Central memory CD8-positive, alpha-beta T cell (primary cell): ENCODE results near the gene TNRC18.

Experiments
- ATAC-seq: fragments of 150-1000 bp; cut with Tn5 transposase; replicated peaks from 2 replicates; pipeline ENCODE4 v1.10.0; 2022; ENCODE audit warnings: mild to moderate bottlenecking, moderate FRiP score, moderate number of reproducible peaks; ENCODE audit not compliant: poor library complexity, severe bottlenecking; ENCODE audit errors: extremely low read depth
- DNase-seq, 2 donors: peaks; one replicate each; pipeline ENCODE4 v3.0.0; 2021; ENCODE audit warnings: low spot score in 2 of 2
- H3K27ac Mint-ChIP-seq: one replicate; pipeline ENCODE4 v1.8.0; 2022; ENCODE audit warnings: low read depth, mild to moderate bottlenecking, moderate library complexity, mixed read lengths
- H3K27me3 Mint-ChIP-seq: one replicate; pipeline ENCODE4 v1.8.0; 2022; ENCODE audit warnings: mixed read lengths
- H3K36me3 Mint-ChIP-seq: one replicate; pipeline ENCODE4 v1.8.0; 2022; ENCODE audit warnings: mild to moderate bottlenecking, moderate library complexity, mixed read lengths; ENCODE audit not compliant: insufficient read depth
- H3K4me1 Mint-ChIP-seq: one replicate; pipeline ENCODE4 v1.8.0; 2022; ENCODE audit warnings: mixed read lengths
- H3K4me3 Mint-ChIP-seq: one replicate; pipeline ENCODE4 v1.8.0; 2022; ENCODE audit warnings: mild to moderate bottlenecking, moderate library complexity, mixed read lengths
- H3K9me3 Mint-ChIP-seq: one replicate; pipeline ENCODE4 v1.8.0; 2022; ENCODE audit warnings: mixed read lengths

TNRC18 gene

GRCh38 chr7:5442757-5443305 lies 19.2 kb upstream of the TNRC18 start:
- H3K27me3 Mint-ChIP-seq = no peaks in the 10 kb centered on the region
- DNase-seq (no peak), ATAC-seq (no peak)
- peaks cover 1% of the 10 kb centered on the region for H3K36me3 Mint-ChIP-seq
- no peak overlapping the region for H3K4me3 Mint-ChIP-seq
- H3K27ac Mint-ChIP-seq = no peak overlapping the region
- H3K4me1 Mint-ChIP-seq = no peaks in the 10 kb centered on the region
- H3K9me3 Mint-ChIP-seq = no peaks in the 10 kb centered on the region

GRCh38 chr7:5441840-5442503 lies 18.3 kb upstream of the TNRC18 start:
- Mint-ChIP-seq H3K9me3 (no peaks in the 10 kb centered on the region), H3K4me3 (no peak overlapping the region), H3K36me3 (peaks cover 1% of the 10 kb centered on the region), H3K4me1 (no peaks in the 10 kb centered on the region), H3K27me3 (no peaks in the 10 kb centered on the region), H3K27ac (peak overlapping the region; percentile 44)
- ATAC-seq (no peak), DNase-seq (no peak)

- DNase-seq (no peak), ATAC-seq (no peak)
- H3K9me3 Mint-ChIP-seq = no peaks in the 10 kb centered on the region
- H3K27me3 Mint-ChIP-seq = peaks cover under 1% of the 10 kb centered on the region
- no peaks in the 10 kb centered on the region for H3K4me1 Mint-ChIP-seq
- no peak overlapping the region for H3K4me3 Mint-ChIP-seq
- H3K27ac Mint-ChIP-seq = no peak overlapping the region
- peaks cover 1% of the 10 kb centered on the region for H3K36me3 Mint-ChIP-seq
Measured at GRCh38 chr7:5439572-5440496, 16.2 kb upstream of the TNRC18 start.

GRCh38 chr7:5439209-5439571 lies 15.6 kb upstream of the TNRC18 start:
- no peak overlapping the region for H3K4me3 Mint-ChIP-seq
- H3K4me1 Mint-ChIP-seq = no peaks in the 10 kb centered on the region
- H3K9me3 Mint-ChIP-seq = no peaks in the 10 kb centered on the region
- DNase-seq (no peak), ATAC-seq (no peak)
- peaks cover 1% of the 10 kb centered on the region for H3K36me3 Mint-ChIP-seq
- H3K27ac Mint-ChIP-seq = no peak overlapping the region
- peaks cover 7% of the 10 kb centered on the region for H3K27me3 Mint-ChIP-seq

- no peak for DNase-seq
- Mint-ChIP-seq H3K27ac (no peak overlapping the region), H3K27me3 (peaks cover 19% of the 10 kb centered on the region)
Measured at GRCh38 chr7:5437987-5438386, 14.4 kb upstream of the TNRC18 start.

GRCh38 chr7:5437348-5437892 lies 13.8 kb upstream of the TNRC18 start:
- Mint-ChIP-seq H3K4me3 (no peak overlapping the region), H3K4me1 (no peaks in the 10 kb centered on the region), H3K27me3 (peaks cover 25% of the 10 kb centered on the region), H3K36me3 (no peaks in the 10 kb centered on the region), H3K9me3 (no peaks in the 10 kb centered on the region), H3K27ac (no peak overlapping the region)
- DNase-seq (no peak), ATAC-seq (no peak)

More at GRCh38 chr7:5437987-5438386, 14.4 kb upstream of the TNRC18 start:
- H3K4me3 Mint-ChIP-seq = no peak overlapping the region
- H3K9me3 Mint-ChIP-seq = no peaks in the 10 kb centered on the region
- no peaks in the 10 kb centered on the region for H3K4me1 Mint-ChIP-seq
- no peaks in the 10 kb centered on the region for H3K36me3 Mint-ChIP-seq
- no peak for ATAC-seq

- ATAC-seq (no peak), DNase-seq (no peak)
- Mint-ChIP-seq H3K27me3 (peaks cover 38% of the 10 kb centered on the region), H3K4me3 (no peak overlapping the region), H3K27ac (no peak overlapping the region), H3K4me1 (no peaks in the 10 kb centered on the region), H3K36me3 (no peaks in the 10 kb centered on the region), H3K9me3 (no peaks in the 10 kb centered on the region)
Measured at GRCh38 chr7:5436003-5436678, 12.5 kb upstream of the TNRC18 start.

GRCh38 chr7:5435291-5436002 lies 11.8 kb upstream of the TNRC18 start:
- peaks cover 44% of the 10 kb centered on the region for H3K27me3 Mint-ChIP-seq
- no peaks in the 10 kb centered on the region for H3K4me1 Mint-ChIP-seq
- no peaks in the 10 kb centered on the region for H3K36me3 Mint-ChIP-seq
- ATAC-seq (no peak), DNase-seq (no peak)
- H3K27ac Mint-ChIP-seq = no peak overlapping the region
- H3K4me3 Mint-ChIP-seq = no peak overlapping the region
- H3K9me3 Mint-ChIP-seq = no peaks in the 10 kb centered on the region

GRCh38 chr7:5433181-5433580 lies 9.5 kb upstream of the TNRC18 start:
- Mint-ChIP-seq H3K4me1 (peaks cover 6% of the 10 kb centered on the region), H3K9me3 (no peaks in the 10 kb centered on the region), H3K27me3 (peaks cover 59% of the 10 kb centered on the region), H3K36me3 (peaks cover 6% of the 10 kb centered on the region), H3K4me3 (no peak overlapping the region), H3K27ac (no peak overlapping the region)
- no peak for ATAC-seq
- no peak for DNase-seq

- Mint-ChIP-seq H3K4me3 (no peak overlapping the region), H3K27ac (no peak overlapping the region), H3K9me3 (no peaks in the 10 kb centered on the region), H3K36me3 (peaks cover 7% of the 10 kb centered on the region), H3K4me1 (peaks cover 6% of the 10 kb centered on the region), H3K27me3 (peaks cover 60% of the 10 kb centered on the region)
- ATAC-seq (no peak), DNase-seq (no peak)
Measured at GRCh38 chr7:5432691-5433090, 9.1 kb upstream of the TNRC18 start.

GRCh38 chr7:5431560-5432015 lies 8.0 kb upstream of the TNRC18 start:
- Mint-ChIP-seq H3K36me3 (peaks cover 13% of the 10 kb centered on the region), H3K4me1 (peaks cover 11% of the 10 kb centered on the region), H3K9me3 (no peaks in the 10 kb centered on the region), H3K27me3 (peaks cover 69% of the 10 kb centered on the region), H3K4me3 (no peak overlapping the region), H3K27ac (no peak overlapping the region)
- DNase-seq = no peak
- no peak for ATAC-seq

- DNase-seq = no peak
- Mint-ChIP-seq H3K4me3 (no peak overlapping the region), H3K9me3 (no peaks in the 10 kb centered on the region), H3K4me1 (peaks cover 11% of the 10 kb centered on the region), H3K27ac (no peak overlapping the region), H3K27me3 (peaks cover 76% of the 10 kb centered on the region), H3K36me3 (peaks cover 15% of the 10 kb centered on the region)
- ATAC-seq = no peak
Measured at GRCh38 chr7:5430612-5430947, 6.9 kb upstream of the TNRC18 start.
